ENCODE data around the gene TTLL11.

Gene TTLL11

DNA sequence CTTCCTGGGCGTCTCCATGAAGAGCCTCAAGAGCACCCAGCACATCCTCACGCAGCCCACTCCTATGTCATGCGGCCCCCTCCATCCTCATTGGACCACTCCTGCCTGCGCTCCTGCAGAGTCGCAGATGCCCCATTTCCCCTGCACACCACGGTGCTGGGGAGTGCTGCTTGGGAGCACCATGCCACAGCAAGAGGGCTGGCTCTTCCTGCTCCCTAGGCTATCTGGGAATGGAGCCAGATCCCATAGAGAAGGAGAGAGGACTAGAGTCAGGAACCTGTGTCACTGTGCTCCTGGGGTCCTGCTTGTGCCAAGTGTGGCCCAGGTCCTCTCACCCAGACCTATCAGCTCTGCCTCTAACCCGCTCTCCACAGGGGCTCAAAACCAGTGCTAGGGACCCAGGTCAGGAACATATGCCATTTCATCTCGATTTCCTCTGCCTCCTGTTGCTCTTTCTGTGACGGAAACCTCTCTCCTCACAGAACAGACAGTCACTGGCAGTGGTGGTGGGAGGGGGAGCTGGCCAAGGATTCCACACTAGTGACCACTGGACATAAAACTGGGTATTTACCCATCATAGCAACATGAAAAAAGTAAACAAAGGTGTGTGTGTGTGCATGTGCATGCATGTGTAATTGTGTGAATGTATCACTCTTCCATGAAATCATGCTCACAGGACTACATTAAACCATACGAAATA lies 178.4 kb downstream of the TTLL11 start:
- Mint-ChIP-seq H3K4me3 (no peak overlapping the region), H3K27ac (no peak overlapping the region), H3K27me3 (no peaks in the 10 kb centered on the region), H3K36me3 (peaks cover 3% of the 10 kb centered on the region), H3K9me3 (ENCODE audit: low read depth) (no peaks in the 10 kb centered on the region), H3K4me1 (ENCODE audit: low read depth) (no peaks in the 10 kb centered on the region)

DNA sequence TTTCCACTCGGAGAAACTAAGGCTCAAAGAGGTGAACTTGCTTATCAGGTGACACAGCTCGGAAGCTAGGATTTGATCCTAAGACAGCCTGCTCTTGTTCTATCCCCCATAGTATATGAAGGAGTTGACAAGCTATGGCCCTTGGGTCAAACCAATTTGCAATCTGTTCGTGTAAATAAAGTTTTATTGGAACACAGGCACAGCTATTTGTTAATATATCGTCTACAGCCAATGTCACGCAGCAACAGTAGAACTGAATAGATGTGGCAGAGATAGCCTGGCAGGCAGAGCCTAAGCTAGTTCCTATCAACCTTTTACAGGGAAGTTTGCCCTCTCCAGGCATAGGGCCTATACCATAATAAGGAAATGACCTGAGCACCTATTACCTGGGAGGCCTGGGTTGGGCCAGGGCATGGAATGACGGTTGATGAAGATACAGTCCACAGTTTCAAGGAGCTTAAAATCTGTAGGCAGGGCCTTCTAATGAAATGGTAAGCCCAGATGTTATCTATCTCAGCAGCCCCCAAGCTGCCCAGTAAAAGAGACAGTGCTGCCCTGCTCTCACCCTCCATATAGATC lies 179.0 kb downstream of the TTLL11 start:
- H3K9me3 Mint-ChIP-seq (ENCODE audit: low read depth): no peaks in the 10 kb centered on the region
- no peak overlapping the region for H3K4me3 Mint-ChIP-seq
- H3K27me3 Mint-ChIP-seq: no peaks in the 10 kb centered on the region
- H3K27ac Mint-ChIP-seq: no peak overlapping the region
- H3K36me3 Mint-ChIP-seq: no peaks in the 10 kb centered on the region
- no peaks in the 10 kb centered on the region for H3K4me1 Mint-ChIP-seq (ENCODE audit: low read depth)

GRCh38 chr9:121912812-121913627 lies 180.1 kb downstream of the TTLL11 start:
- Mint-ChIP-seq H3K4me3 (no peak overlapping the region), H3K9me3 (ENCODE audit: low read depth) (no peaks in the 10 kb centered on the region), H3K4me1 (ENCODE audit: low read depth) (no peaks in the 10 kb centered on the region), H3K27ac (no peak overlapping the region), H3K36me3 (peaks cover 3% of the 10 kb centered on the region), H3K27me3 (no peaks in the 10 kb centered on the region)

DNA sequence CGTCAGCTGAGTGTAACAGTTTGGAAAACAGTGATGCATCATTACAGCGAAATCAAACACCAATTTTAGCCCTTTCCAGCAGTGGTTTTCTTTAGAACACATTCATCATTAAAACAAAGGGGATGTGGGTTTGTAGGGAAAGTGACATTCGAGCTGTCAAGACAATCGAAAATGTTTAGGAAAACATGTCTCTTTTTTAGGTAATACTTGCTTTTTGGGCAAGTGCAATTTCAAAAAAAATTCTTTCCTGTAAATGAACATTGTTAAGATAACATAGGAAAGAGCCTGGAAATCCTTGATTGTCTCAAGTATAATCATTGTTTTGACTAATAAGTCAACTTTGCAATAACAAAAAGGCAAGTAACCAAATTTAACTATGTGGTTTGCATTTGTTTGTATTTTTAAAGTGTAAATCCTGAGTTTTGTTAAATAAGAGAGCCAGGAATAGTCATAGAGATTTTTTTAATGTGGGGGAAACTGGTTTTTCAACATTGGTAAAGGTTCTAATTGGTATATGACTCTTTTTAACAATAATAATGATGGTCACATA lies 182.5 kb downstream of the TTLL11 start:
- H3K36me3 Mint-ChIP-seq: peaks cover 3% of the 10 kb centered on the region
- H3K4me3 Mint-ChIP-seq: no peak overlapping the region
- no peaks in the 10 kb centered on the region for H3K4me1 Mint-ChIP-seq (ENCODE audit: low read depth)
- H3K27ac Mint-ChIP-seq: no peak overlapping the region
- no peaks in the 10 kb centered on the region for H3K9me3 Mint-ChIP-seq (ENCODE audit: low read depth)
- no peaks in the 10 kb centered on the region for H3K27me3 Mint-ChIP-seq

DNA sequence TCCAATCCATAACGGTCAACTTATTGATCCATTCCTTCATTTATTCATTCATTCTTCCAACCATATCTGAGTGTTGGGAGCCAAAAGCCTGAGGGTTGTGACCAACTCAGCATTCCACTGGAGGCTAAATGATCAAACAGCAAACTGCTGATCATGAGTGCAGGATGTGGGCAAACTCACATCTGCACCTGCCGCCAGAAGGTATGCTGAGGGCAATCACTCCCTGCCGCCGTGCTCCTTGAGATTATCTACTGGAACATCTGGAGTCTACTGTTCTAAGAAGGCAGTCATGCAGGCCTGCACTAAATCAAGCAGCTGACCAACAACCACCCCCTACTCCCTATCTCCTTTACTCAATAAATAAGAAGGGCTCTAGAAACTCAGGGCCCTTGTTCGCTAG lies 184.0 kb downstream of the TTLL11 start:
- H3K27ac Mint-ChIP-seq: no peak overlapping the region
- no peaks in the 10 kb centered on the region for H3K4me1 Mint-ChIP-seq (ENCODE audit: low read depth)
- H3K4me3 Mint-ChIP-seq: no peak overlapping the region

GRCh38 chr9:121906074-121906870 lies 186.8 kb downstream of the TTLL11 start:
- H3K4me1 Mint-ChIP-seq (ENCODE audit: low read depth): no peaks in the 10 kb centered on the region
- peaks cover 3% of the 10 kb centered on the region for H3K36me3 Mint-ChIP-seq
- no peak overlapping the region for H3K27ac Mint-ChIP-seq
- no peaks in the 10 kb centered on the region for H3K9me3 Mint-ChIP-seq (ENCODE audit: low read depth)
- no peaks in the 10 kb centered on the region for H3K27me3 Mint-ChIP-seq
- H3K4me3 Mint-ChIP-seq: no peak overlapping the region

More for the DNA sequence above, 184.0 kb downstream of the TTLL11 start:
- Mint-ChIP-seq H3K36me3 (peaks cover 3% of the 10 kb centered on the region), H3K27me3 (no peaks in the 10 kb centered on the region), H3K9me3 (ENCODE audit: low read depth) (no peaks in the 10 kb centered on the region)

- no peaks in the 10 kb centered on the region for H3K36me3 Mint-ChIP-seq
- H3K4me1 Mint-ChIP-seq (ENCODE audit: low read depth): no peaks in the 10 kb centered on the region
- no peak overlapping the region for H3K27ac Mint-ChIP-seq
- H3K4me3 Mint-ChIP-seq: no peak overlapping the region
- H3K27me3 Mint-ChIP-seq: no peaks in the 10 kb centered on the region
- H3K9me3 Mint-ChIP-seq (ENCODE audit: low read depth): peaks cover 6% of the 10 kb centered on the region
These were observed 190.5 kb downstream of the TTLL11 start for GRCh38 chr9:121902461-121903135.

DNA sequence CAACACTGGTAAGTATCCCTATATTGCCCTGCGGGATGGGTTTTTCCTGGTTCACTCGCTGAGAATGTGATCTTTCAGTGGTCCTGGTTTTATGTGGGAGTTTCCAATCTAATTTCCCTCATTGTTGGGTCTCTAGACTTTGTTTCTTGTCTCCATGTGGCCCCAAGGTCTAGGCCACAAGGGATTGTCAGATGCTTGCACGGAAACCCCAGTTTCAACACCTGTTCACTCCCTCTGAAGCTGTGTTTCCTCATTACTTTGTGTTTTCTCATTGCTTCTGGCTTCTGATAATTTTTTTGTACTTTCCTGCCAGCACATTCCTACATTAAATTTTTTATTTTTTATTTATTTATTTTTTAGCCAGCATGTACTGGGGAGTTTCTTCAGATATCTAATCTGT lies 191.5 kb downstream of the TTLL11 start:
- H3K9me3 Mint-ChIP-seq (ENCODE audit: low read depth): peaks cover 6% of the 10 kb centered on the region
- H3K4me1 Mint-ChIP-seq (ENCODE audit: low read depth): no peaks in the 10 kb centered on the region
- no peak overlapping the region for H3K4me3 Mint-ChIP-seq
- H3K36me3 Mint-ChIP-seq: no peaks in the 10 kb centered on the region
- H3K27ac Mint-ChIP-seq: no peak overlapping the region
- H3K27me3 Mint-ChIP-seq: no peaks in the 10 kb centered on the region

DNA sequence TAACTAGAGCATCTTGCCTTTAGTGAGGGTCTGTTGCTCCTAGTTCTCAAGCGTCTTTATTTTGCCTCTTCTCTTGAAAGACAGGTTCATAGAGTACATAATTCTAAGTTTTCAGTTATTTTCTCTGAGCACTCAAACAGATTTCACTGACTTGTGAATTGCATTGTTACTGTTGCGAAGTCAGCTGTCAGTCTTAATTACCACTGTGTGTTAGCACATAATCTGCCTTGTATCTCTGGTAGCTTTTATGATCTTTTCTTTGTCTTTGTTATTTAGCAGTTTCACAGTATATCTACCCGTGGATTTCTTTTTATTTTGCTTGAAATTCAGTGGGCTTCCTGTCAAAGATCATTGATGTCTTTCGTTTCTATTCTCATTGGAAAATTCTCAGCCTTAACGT lies 192.9 kb downstream of the TTLL11 start:
- H3K4me1 Mint-ChIP-seq (ENCODE audit: low read depth): no peaks in the 10 kb centered on the region

GRCh38 chr9:121898856-121899255 lies 194.3 kb downstream of the TTLL11 start:
- no peak overlapping the region for H3K4me3 Mint-ChIP-seq
- H3K36me3 Mint-ChIP-seq: no peaks in the 10 kb centered on the region
- no peaks in the 10 kb centered on the region for H3K27me3 Mint-ChIP-seq
- H3K27ac Mint-ChIP-seq: no peak overlapping the region
- H3K4me1 Mint-ChIP-seq (ENCODE audit: low read depth): no peaks in the 10 kb centered on the region
- peaks cover 6% of the 10 kb centered on the region for H3K9me3 Mint-ChIP-seq (ENCODE audit: low read depth)

More for the DNA sequence above, 192.9 kb downstream of the TTLL11 start:
- Mint-ChIP-seq H3K27me3 (no peaks in the 10 kb centered on the region), H3K9me3 (ENCODE audit: low read depth) (peaks cover 6% of the 10 kb centered on the region), H3K27ac (no peak overlapping the region), H3K36me3 (no peaks in the 10 kb centered on the region), H3K4me3 (no peak overlapping the region)

GRCh38 chr9:121897140-121897539 lies 196.0 kb downstream of the TTLL11 start:
- H3K4me3 Mint-ChIP-seq: no peak overlapping the region
- H3K9me3 Mint-ChIP-seq (ENCODE audit: low read depth): peaks cover 6% of the 10 kb centered on the region
- no peaks in the 10 kb centered on the region for H3K27me3 Mint-ChIP-seq
- H3K36me3 Mint-ChIP-seq: no peaks in the 10 kb centered on the region
- H3K27ac Mint-ChIP-seq: no peak overlapping the region
- H3K4me1 Mint-ChIP-seq (ENCODE audit: low read depth): no peaks in the 10 kb centered on the region

DNA sequence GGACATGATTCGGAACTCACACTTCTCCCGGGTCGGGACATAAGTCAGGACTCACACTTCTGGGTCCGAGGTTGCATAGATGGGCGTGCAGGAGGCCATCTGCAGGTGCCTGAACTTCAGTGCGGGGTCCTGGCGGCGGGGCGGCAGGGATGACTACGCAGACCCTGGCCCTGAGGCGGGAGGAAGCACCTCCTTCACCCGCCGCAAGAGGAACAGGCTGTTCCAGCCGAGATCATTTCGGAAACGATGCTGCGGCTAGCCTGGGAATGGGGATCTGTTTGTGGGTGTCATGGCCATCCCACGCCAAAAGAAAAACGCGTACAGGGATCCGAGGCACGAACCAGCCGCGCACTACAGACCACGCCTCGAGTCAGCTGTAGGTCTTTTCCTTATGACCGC lies 196.6 kb downstream of the TTLL11 start:
- H3K4me3 Mint-ChIP-seq: no peak overlapping the region
- H3K27me3 Mint-ChIP-seq: no peaks in the 10 kb centered on the region
- peaks cover 6% of the 10 kb centered on the region for H3K9me3 Mint-ChIP-seq (ENCODE audit: low read depth)
- no peak overlapping the region for H3K27ac Mint-ChIP-seq
- no peaks in the 10 kb centered on the region for H3K4me1 Mint-ChIP-seq (ENCODE audit: low read depth)
- H3K36me3 Mint-ChIP-seq: no peaks in the 10 kb centered on the region

- peaks cover 6% of the 10 kb centered on the region for H3K9me3 Mint-ChIP-seq (ENCODE audit: low read depth)
- no peak overlapping the region for H3K4me3 Mint-ChIP-seq
- H3K27me3 Mint-ChIP-seq: no peaks in the 10 kb centered on the region
- no peaks in the 10 kb centered on the region for H3K4me1 Mint-ChIP-seq (ENCODE audit: low read depth)
- H3K27ac Mint-ChIP-seq: no peak overlapping the region
- no peaks in the 10 kb centered on the region for H3K36me3 Mint-ChIP-seq
These were observed 197.1 kb downstream of the TTLL11 start for GRCh38 chr9:121895818-121896544.

GRCh38 chr9:121895358-121895757 lies 197.8 kb downstream of the TTLL11 start:
- Mint-ChIP-seq H3K9me3 (ENCODE audit: low read depth) (peaks cover 3% of the 10 kb centered on the region), H3K27ac (no peak overlapping the region), H3K4me3 (no peak overlapping the region), H3K36me3 (no peaks in the 10 kb centered on the region), H3K4me1 (ENCODE audit: low read depth) (no peaks in the 10 kb centered on the region), H3K27me3 (no peaks in the 10 kb centered on the region)
